Ishikawa (cell line): Measurements from ENCODE around the gene PLA2G2C.

Experiments
- CEBPB ChIP-seq: IDR thresholded peaks from 2 replicates; pipeline ENCODE4 v1.6.1; 2012
- EP300 ChIP-seq: IDR thresholded peaks from 2 replicates; pipeline ENCODE4 v1.6.1; 2012; ENCODE audit warnings: borderline replicate concordance
- FOXM1 ChIP-seq: IDR thresholded peaks from 2 replicates; pipeline ENCODE4 v1.6.1; 2012; ENCODE audit warnings: low read depth, borderline replicate concordance
- TAF1 ChIP-seq: IDR thresholded peaks from 2 replicates; pipeline ENCODE4 v1.6.1; 2012; ENCODE audit warnings: low read depth, mild to moderate bottlenecking
- YY1 ChIP-seq: IDR thresholded peaks from 2 replicates; pipeline ENCODE4 v1.6.1; 2012; ENCODE audit warnings: low read depth
- TF ChIP-seq, protein P1 (sequence below): IDR thresholded peaks from 2 replicates; pipeline ENCODE4 v1.6.1; 2012; ENCODE audit warnings: low read depth, mild to moderate bottlenecking
- TF ChIP-seq, protein P2 (sequence below): IDR thresholded peaks from 2 replicates; pipeline ENCODE4 v1.6.1; 2012

DNA sequence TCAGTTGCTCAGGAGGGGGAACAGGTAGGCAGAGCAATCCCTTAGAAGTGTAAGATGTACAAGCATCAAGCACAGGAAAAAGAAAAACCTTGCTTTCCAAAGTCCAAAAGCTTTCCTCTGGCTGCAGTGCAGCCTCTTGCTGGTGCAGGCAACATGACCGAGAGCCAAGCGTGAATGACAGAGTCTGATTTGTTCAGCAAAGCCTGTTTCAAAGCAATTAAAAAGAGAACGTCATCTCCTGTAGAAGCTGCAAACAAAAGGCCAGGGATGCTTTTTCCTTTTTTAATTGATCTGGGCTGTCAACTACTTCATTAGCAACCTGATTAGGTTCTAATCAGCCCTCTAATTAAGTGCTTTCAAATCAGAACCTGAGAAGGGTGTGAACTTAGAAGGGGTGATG, 38.2 kb upstream of the PLA2G2C start:
- TF ChIP-seq, protein P1, sequence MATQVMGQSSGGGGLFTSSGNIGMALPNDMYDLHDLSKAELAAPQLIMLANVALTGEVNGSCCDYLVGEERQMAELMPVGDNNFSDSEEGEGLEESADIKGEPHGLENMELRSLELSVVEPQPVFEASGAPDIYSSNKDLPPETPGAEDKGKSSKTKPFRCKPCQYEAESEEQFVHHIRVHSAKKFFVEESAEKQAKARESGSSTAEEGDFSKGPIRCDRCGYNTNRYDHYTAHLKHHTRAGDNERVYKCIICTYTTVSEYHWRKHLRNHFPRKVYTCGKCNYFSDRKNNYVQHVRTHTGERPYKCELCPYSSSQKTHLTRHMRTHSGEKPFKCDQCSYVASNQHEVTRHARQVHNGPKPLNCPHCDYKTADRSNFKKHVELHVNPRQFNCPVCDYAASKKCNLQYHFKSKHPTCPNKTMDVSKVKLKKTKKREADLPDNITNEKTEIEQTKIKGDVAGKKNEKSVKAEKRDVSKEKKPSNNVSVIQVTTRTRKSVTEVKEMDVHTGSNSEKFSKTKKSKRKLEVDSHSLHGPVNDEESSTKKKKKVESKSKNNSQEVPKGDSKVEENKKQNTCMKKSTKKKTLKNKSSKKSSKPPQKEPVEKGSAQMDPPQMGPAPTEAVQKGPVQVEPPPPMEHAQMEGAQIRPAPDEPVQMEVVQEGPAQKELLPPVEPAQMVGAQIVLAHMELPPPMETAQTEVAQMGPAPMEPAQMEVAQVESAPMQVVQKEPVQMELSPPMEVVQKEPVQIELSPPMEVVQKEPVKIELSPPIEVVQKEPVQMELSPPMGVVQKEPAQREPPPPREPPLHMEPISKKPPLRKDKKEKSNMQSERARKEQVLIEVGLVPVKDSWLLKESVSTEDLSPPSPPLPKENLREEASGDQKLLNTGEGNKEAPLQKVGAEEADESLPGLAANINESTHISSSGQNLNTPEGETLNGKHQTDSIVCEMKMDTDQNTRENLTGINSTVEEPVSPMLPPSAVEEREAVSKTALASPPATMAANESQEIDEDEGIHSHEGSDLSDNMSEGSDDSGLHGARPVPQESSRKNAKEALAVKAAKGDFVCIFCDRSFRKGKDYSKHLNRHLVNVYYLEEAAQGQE: no peak
- TF ChIP-seq FOXM1: no peak
- TF ChIP-seq, protein P2, sequence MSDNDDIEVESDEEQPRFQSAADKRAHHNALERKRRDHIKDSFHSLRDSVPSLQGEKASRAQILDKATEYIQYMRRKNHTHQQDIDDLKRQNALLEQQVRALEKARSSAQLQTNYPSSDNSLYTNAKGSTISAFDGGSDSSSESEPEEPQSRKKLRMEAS: no peak
- no peak for TF ChIP-seq CEBPB
- TF ChIP-seq TAF1: no peak
- no peak for TF ChIP-seq EP300
- no peak for TF ChIP-seq YY1
